HepG2 (cell line): ENCODE data around the gene ARMC8. TPM values are rescaled to one million over a fixed set of nuclear protein-coding genes. Genes with fewer than 3 reads are reported as not detected.

Source experiments
- ATAC-seq: fragments of 200-7000 bp; cut with Tn5 transposase; 3 replicates; pipeline ENCODE4 v1.9.1; 2020; ENCODE audit warnings: mild to moderate bottlenecking, moderate library complexity
- BruUV-seq: library from RNA; stranded (reverse); fragments of 400-500 nt; replicated peaks from 2 replicates; lab custom pipeline; 2021; lab: Mats Ljungman, UMichigan
- CTCF ChIA-PET: fragments of 300-600 bp; formaldehyde crosslinking; extraction: SDS; loops from one replicate; lab custom pipeline; 2021; ENCODE audit warnings: low total read pairs, inconsistent platforms, low intra/inter-chr PET ratio; lab: Yijun Ruan, JAX
- POLR2A ChIA-PET: fragments of 350-600 bp; sonication (Branson Sonifier 250); formaldehyde crosslinking; loops from one replicate; lab custom pipeline; 2020; ENCODE audit warnings: antibody characterized with exemption, inconsistent platforms; lab: Yijun Ruan, JAX
- DNase-seq: peaks from one replicate; pipeline ENCODE4 v3.0.0-alpha.2; 2015; ENCODE audit warnings: low spot score
- FAIRE-seq: peaks from 3 replicates; lab custom pipeline; 2011; peaks lifted over from hg19 to GRCh38; lab: Jason Lieb, UNC
- H2AFZ ChIP-seq: one replicate; pipeline ENCODE4 v1.6.1; 2011; ENCODE audit warnings: low read length, inconsistent platforms
- H3K27ac ChIP-seq: fragments of 300-600 bp; 3 replicates; pipeline ENCODE4 v1.8.0; 2011; ENCODE audit warnings: mixed run types, mild to moderate bottlenecking, mixed read lengths, low read length, inconsistent platforms; ENCODE audit not compliant: insufficient read depth; ENCODE audit errors: extremely low read length
- H3K27me3 ChIP-seq, 2 experiments: fragments of 200-600 bp in 1 of 2; 2 replicates in 1 of 2; 3 replicates in 1 of 2; pipeline versions ENCODE4 v1.6.0 to v1.8.0; 2011; ENCODE audit warnings: low read length in 2 of 2, mild to moderate bottlenecking in 2 of 2, moderate library complexity in 2 of 2, inconsistent platforms in 1 of 2; ENCODE audit not compliant: insufficient read depth in 2 of 2, control insufficient read depth in 1 of 2
- H3K36me3 ChIP-seq, 2 experiments: fragments of 200-600 bp in 1 of 2; replicated peaks in 1 of 2; 2 replicates in 1 of 2; 3 replicates in 1 of 2; pipeline versions ENCODE4 v1.5.1 to v1.8.0; 2011; ENCODE audit warnings: low read length in 2 of 2, inconsistent platforms in 1 of 2; ENCODE audit not compliant: insufficient read depth in 2 of 2, control insufficient read depth in 1 of 2
- H3K4me1 ChIP-seq: 2 replicates; pipeline ENCODE4 v1.5.1; 2012; ENCODE audit warnings: low read length, inconsistent platforms; ENCODE audit not compliant: insufficient read depth
- H3K4me2 ChIP-seq: 2 replicates; pipeline ENCODE4 v1.6.0; 2011; ENCODE audit warnings: low read depth, low read length, inconsistent platforms
- H3K4me3 ChIP-seq, 3 experiments: fragments of 200-600 bp in 1 of 3; sonication (generic), shearing (Covaris generic) in 1 of 3; replicated peaks in 1 of 3; 2 replicates each; pipeline ENCODE4 v1.5.1; 2011 to 2016; ENCODE audit warnings: low read length in 3 of 3, inconsistent platforms in 2 of 3, low read depth in 2 of 3, mild to moderate bottlenecking in 2 of 3, control low read depth in 1 of 3, mixed read lengths in 1 of 3; ENCODE audit not compliant: insufficient read depth in 1 of 3
- H3K79me2 ChIP-seq: one replicate; pipeline ENCODE4 v1.6.1; 2011; ENCODE audit warnings: low read length, inconsistent platforms; ENCODE audit not compliant: insufficient read depth
- H3K9ac ChIP-seq: 2 replicates; pipeline ENCODE4 v1.6.0; 2011; ENCODE audit warnings: mild to moderate bottlenecking, low read depth, low read length, inconsistent platforms; ENCODE audit not compliant: insufficient read depth
- H3K9me3 ChIP-seq: 2 replicates; pipeline ENCODE4 v1.5.1; 2012; ENCODE audit warnings: mild to moderate bottlenecking, low read length
- H4K20me1 ChIP-seq: 2 replicates; pipeline ENCODE4 v1.6.0; 2011; ENCODE audit warnings: inconsistent platforms, mild to moderate bottlenecking, low read length, moderate library complexity; ENCODE audit not compliant: insufficient read depth
- AFF4 ChIP-seq: sonication (generic); formaldehyde crosslinking; IDR thresholded peaks from 2 replicates; pipeline ENCODE4 v1.4.0; 2020; ENCODE audit warnings: missing genetic modification reagents
- CCAR2 ChIP-seq: fragments of 200-400 bp; formaldehyde crosslinking; optimal IDR thresholded peaks from 2 replicates; pipeline ENCODE3; 2018; ENCODE audit warnings: low read depth, mild to moderate bottlenecking, low read length, moderate library complexity
- HNF4G ChIP-seq, 2 experiments: sonication (generic) in 1 of 2; formaldehyde crosslinking in 1 of 2; IDR thresholded peaks; 2 replicates each; pipeline versions ENCODE4 v1.4.0 to v1.6.1; 2011 to 2020; ENCODE audit warnings: borderline replicate concordance in 2 of 2, low read depth in 2 of 2, mild to moderate bottlenecking in 2 of 2, low read length in 1 of 2, missing genetic modification reagents in 1 of 2, moderate library complexity in 1 of 2
- JUN ChIP-seq: sonication (generic); formaldehyde crosslinking; IDR thresholded peaks from 2 replicates; pipeline ENCODE4 v1.4.0; 2020; ENCODE audit warnings: mild to moderate bottlenecking, missing genetic modification reagents
- MTA1 ChIP-seq: sonication (generic); formaldehyde crosslinking; IDR thresholded peaks from 2 replicates; pipeline ENCODE4 v1.4.0; 2020; ENCODE audit warnings: missing genetic modification reagents, mild to moderate bottlenecking, borderline replicate concordance
- NFE2L1 ChIP-seq: sonication (generic); formaldehyde crosslinking; IDR thresholded peaks from 2 replicates; pipeline ENCODE4 v1.4.0; 2020; ENCODE audit warnings: missing genetic modification reagents, mild to moderate bottlenecking, borderline replicate concordance
- NRL ChIP-seq: sonication (generic); formaldehyde crosslinking; IDR thresholded peaks from 2 replicates; pipeline ENCODE4 v1.5.0; 2020; ENCODE audit warnings: missing genetic modification reagents, mild to moderate bottlenecking, moderate library complexity, borderline replicate concordance
- U2AF1 ChIP-seq: fragments of 200-400 bp; formaldehyde crosslinking; optimal IDR thresholded peaks from 2 replicates; pipeline ENCODE3; 2017; ENCODE audit warnings: mild to moderate bottlenecking, low read depth, low read length
- XBP1 ChIP-seq: sonication (generic); formaldehyde crosslinking; IDR thresholded peaks from 2 replicates; pipeline ENCODE4 v1.5.0; 2020; ENCODE audit warnings: missing genetic modification reagents
- WGBS: methylation state at CpG from one replicate; pipeline ENCODE4 v1.1.6; 2017; ENCODE audit warnings: low lambda C conversion rate; 5-methylcytosine and 5-hydroxymethylcytosine counted together
- in situ Hi-C: cut with HindIII; loops from 2 replicates; pipeline ENCODE4 v1.10.0; 2017; ENCODE audit warnings: low pct_unique_long_range_greater_than_20kb; ENCODE audit not compliant: extremely low pct_ligation_motif_present
- intact Hi-C: fragments of 100-400 bp; cut with micrococcal nuclease; formaldehyde crosslinking; loops from one replicate; pipeline ENCODE4 v1.10.0; 2022; ENCODE audit not compliant: unreplicated experiment
- polyA plus RNA-seq, 8 experiments: library from polyadenylated mRNA; depleted of rRNA in 3 of 8; stranded (reverse) in 7 of 8; unstranded in 1 of 8; fragments of >200 nt; fragmentation: Illumina TruSeq in 4 of 8; extraction: Trizol in 4 of 8; gene quantifications; 2 replicates each; pipeline versions ENCODE4 v1.2.1 to v1.2.3, GENCODE V29; 2011 to 2016; ENCODE audit warnings: low read depth in 4 of 8, missing spikeins in 1 of 8, mixed read lengths in 1 of 8; ENCODE audit not compliant: insufficient read depth in 1 of 8
- total RNA-seq, 5 experiments: library from RNA; depleted of rRNA; stranded (reverse); fragments of >200 nt; fragmentation: Illumina TruSeq; extraction: Trizol; gene quantifications; 2 replicates each; pipeline ENCODE4 v1.2.3, GENCODE V29; 2016; ENCODE audit warnings: low read depth in 1 of 5

Gene ARMC8
- total and polyA plus RNA-seq, 2 of the 13 experiments (the other 11 are each of a cell fraction or from before 2014, with no cell fraction given): 38.9 to 55.3 TPM

DNA sequence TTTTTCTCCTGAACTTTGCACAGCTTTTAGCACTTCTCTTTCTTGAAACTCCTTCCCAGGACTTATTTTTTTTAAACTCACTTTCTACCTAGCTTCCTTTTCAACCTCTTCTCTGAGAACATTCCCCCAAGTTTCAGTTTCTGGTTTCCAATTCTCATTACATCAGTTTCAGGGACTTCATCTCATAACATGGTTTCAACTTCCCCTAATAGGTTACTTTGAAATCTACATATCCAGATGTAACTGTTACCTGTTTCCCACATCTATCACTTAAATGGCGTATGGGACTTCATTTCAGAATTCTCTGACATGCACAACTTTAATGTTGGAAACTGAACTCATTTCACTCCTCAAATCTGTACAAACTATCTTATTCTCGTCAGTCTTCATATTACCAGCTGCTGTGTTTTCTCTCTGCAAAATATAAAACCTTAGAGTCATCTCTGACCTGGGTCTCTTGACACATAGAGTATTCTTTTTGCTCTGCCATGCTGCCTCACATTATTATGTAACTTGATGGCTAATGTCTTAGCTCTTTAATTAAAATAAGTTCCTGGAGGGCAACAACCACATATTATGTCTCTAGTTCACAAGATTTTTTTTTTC is 84.2 kb downstream of the ARMC8 start:
- POLR2A ChIA-PET: no interaction called here
- CTCF ChIA-PET: no interaction called here

More for the DNA sequence above, 84.2 kb downstream of the ARMC8 start:
- Histone ChIP-seq H3K9me3 (no peaks in the 10 kb centered on the region), H3K36me3 (peaks cover 7 to 35% of the 10 kb centered on the region in 2 experiments), H3K4me2 (no peak overlapping the region), H4K20me1 (no peaks in the 10 kb centered on the region), H3K27ac (no peak overlapping the region), H3K79me2 (no peaks in the 10 kb centered on the region), H3K4me3 (no peak overlapping the region), H3K4me1 (no peaks in the 10 kb centered on the region), H3K9ac (no peak overlapping the region), H3K27me3 (no peaks in the 10 kb centered on the region), H2AFZ (no peak overlapping the region)
- in situ Hi-C loops (no loop called here), intact Hi-C loops (no loop called here)
- 100% methylated on average over 2 of the region's 2 CpGs for WGBS
- BruUV-seq: no TSS peak
- no peak for ATAC-seq
- no peak for FAIRE-seq
- no peak for TF ChIP-seq NRL (CRISPR knock-in tag)
- TF ChIP-seq MTA1: no peak
- TF ChIP-seq U2AF1: no peak
- TF ChIP-seq HNF4G (IDR thresholded peaks at IDR 0.05; ENCODE audit: borderline replicate concordance, low read depth, low read length): no peak
- TF ChIP-seq HNF4G (CRISPR knock-in tag; IDR thresholded peaks at IDR 0.05; ENCODE audit: borderline replicate concordance, low read depth): no peak
- TF ChIP-seq CCAR2: no peak
- TF ChIP-seq XBP1 (CRISPR knock-in tag): no peak
- no peak for TF ChIP-seq JUN (CRISPR knock-in tag)
- TF ChIP-seq AFF4 (CRISPR knock-in tag): no peak
- TF ChIP-seq NFE2L1 (CRISPR knock-in tag): no peak
- DNase-seq: no peak
